RWPE2 (cell line): ENCODE measurements around the gene ITFG2.

ENCODE experiments used
- ATAC-seq: fragments of 200-7000 bp; cut with Tn5 transposase; 3 replicates; pipeline ENCODE4 v1.9.1; 2021; ENCODE audit warnings: low read depth
- DNase-seq: peaks from one replicate; pipeline ENCODE4 v3.0.0-alpha.2; 2020; ENCODE audit warnings: low spot score
- H3K27ac ChIP-seq: fragments of 450-650 bp; 2 replicates; pipeline ENCODE4 v1.5.1; 2017; ENCODE audit warnings: mild to moderate bottlenecking; ENCODE audit not compliant: poor library complexity, severe bottlenecking
- H3K27me3 ChIP-seq: fragments of 250-450 bp; sonication (Bioruptor Pico); 2 replicates; pipeline ENCODE4 v1.5.1; 2021; ENCODE audit warnings: mild to moderate bottlenecking, moderate library complexity; ENCODE audit not compliant: insufficient read depth, poor library complexity, severe bottlenecking
- H3K36me3 ChIP-seq: fragments of 250-450 bp; sonication (Bioruptor Pico); 2 replicates; pipeline ENCODE4 v1.5.1; 2020; ENCODE audit warnings: low read depth, mild to moderate bottlenecking, moderate library complexity
- H3K4me1 ChIP-seq: fragments of 250-450 bp; sonication (Bioruptor Pico); 2 replicates; pipeline ENCODE4 v1.5.1; 2021; ENCODE audit warnings: mild to moderate bottlenecking, moderate library complexity; ENCODE audit not compliant: insufficient read depth, poor library complexity, severe bottlenecking
- H3K4me3 ChIP-seq: fragments of 250-450 bp; sonication (Bioruptor Pico); 2 replicates; pipeline ENCODE4 v1.5.1; 2021; ENCODE audit warnings: mild to moderate bottlenecking, moderate library complexity; ENCODE audit not compliant: severe bottlenecking
- H3K9me3 ChIP-seq: fragments of 250-450 bp; sonication (Bioruptor Pico); 2 replicates; pipeline ENCODE4 v1.5.1; 2021; ENCODE audit warnings: mild to moderate bottlenecking, moderate library complexity; ENCODE audit not compliant: severe bottlenecking
- CTCF ChIP-seq: fragments of 450-650 bp; IDR thresholded peaks from one replicate; pipeline ENCODE4 v1.5.1; 2017; ENCODE audit warnings: mild to moderate bottlenecking, moderate library complexity; ENCODE audit not compliant: poor library complexity, severe bottlenecking

ITFG2 gene

GRCh38 chr12:2805143-2805520, 7.3 kb upstream of the ITFG2 start:
- Histone ChIP-seq H3K36me3 (peaks cover 60% of the 10 kb centered on the region), H3K4me3 (no peak overlapping the region), H3K4me1 (no peaks in the 10 kb centered on the region), H3K27me3 (no peaks in the 10 kb centered on the region), H3K9me3 (no peaks in the 10 kb centered on the region), H3K27ac (no peak overlapping the region)
- DNase-seq (no peak), ATAC-seq (no peak)
- TF ChIP-seq CTCF, result no peak

DNA sequence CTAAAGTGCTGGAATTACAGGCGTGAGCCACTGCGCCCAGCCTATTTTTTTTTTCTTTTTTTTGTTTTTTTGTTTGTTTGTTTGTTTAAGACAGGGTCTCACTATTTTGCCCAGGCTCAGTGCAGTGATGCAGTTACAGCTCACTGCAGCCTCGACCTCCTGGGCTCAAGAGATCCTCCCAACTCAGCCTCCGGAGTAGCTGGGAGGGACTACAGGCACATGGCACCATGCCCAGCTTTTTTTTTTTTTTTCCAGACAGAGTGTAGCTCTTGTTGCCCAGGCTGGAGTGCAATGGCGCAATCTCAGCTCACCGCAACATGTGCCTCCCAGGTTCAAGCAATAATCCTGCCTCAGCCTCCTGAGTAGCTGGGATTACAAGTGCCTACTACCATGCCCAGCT, 5.8 kb upstream of the ITFG2 start:
- TF ChIP-seq CTCF, result no peak

DNA sequence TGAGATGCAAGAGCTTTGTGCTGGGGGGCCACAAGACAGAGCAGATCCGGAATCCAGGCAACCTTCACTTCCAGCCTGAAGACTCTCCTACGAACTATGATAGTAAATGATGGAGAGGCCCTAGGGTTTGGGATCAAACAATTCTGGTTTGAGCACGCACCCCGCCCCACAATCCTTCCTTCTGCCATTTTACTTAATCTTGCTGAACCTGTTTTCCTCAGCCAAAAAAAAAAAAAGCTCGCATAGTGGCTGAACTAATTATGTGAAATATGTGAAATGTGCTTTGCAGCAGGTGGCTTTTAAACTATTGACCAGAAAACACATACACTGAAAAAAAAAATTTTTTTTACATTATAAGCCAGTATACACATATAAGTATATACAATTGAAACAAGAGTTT, 667 bp upstream of the ITFG2 start:
- Histone ChIP-seq H3K27me3 (no peaks in the 10 kb centered on the region), H3K27ac (peak overlapping the region; percentile 59), H3K4me1 (peaks cover 8% of the 10 kb centered on the region), H3K4me3 (peak overlapping the region; percentile 76), H3K36me3 (peaks cover 19% of the 10 kb centered on the region), H3K9me3 (no peaks in the 10 kb centered on the region)
- DNase-seq (no peak), ATAC-seq (no peak)
- TF ChIP-seq CTCF, result no peak

More for the DNA sequence above, 5.8 kb upstream of the ITFG2 start:
- DNase-seq (no peak), ATAC-seq (no peak)
- Histone ChIP-seq H3K9me3 (no peaks in the 10 kb centered on the region), H3K36me3 (peaks cover 44% of the 10 kb centered on the region), H3K27me3 (no peaks in the 10 kb centered on the region), H3K27ac (no peak overlapping the region), H3K4me3 (no peak overlapping the region), H3K4me1 (no peaks in the 10 kb centered on the region)

DNA sequence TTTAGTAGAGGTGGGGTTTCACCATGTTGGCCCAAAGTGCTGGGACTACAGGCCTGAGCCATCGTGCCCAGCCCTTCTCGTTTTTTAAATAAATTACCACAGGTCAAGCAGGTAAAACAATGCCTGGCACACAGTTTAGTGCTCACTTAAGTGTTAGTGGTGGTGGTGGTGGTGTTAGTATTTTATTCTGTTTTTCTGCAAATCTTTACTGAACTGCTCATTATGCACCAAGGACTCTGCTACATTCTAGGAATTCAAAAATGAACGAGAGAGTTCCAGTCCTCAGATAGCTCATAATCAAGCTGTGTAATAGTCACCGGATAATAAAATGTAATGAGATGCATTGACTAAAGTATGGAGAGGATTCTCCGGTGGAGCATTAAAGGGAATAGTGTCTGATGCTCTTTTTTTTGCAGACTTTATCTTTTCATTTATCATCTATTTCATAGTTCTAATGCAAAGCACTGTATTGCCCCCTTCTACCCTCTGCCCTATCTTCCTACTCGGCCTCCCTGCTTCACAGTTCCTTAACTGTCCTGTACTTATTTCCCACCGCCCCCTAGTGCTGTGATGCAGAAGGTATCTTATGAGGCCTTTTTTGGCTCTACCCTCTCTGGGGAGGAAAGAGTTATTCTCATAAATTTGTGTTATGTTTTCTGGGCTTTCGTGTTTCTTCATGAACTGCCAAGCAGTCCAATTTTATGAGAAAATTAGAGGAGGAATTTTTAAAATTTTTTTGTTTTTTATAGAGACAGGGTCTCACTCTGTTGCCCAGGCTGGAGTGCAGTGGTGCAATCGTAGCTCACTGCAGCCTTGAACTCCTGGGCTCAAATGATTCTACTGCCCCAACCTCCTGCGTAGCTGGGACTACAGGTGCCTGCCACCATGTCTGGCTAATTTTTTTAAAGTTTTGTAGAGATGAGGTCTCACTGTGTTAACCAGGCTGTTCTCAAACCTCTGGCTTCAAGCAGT, 1.0 kb downstream of the ITFG2 start:
- Histone ChIP-seq H3K36me3 (peaks cover 26% of the 10 kb centered on the region), H3K27ac (peak overlapping the region; percentile 59), H3K9me3 (no peaks in the 10 kb centered on the region), H3K4me3 (peak overlapping the region; percentile 76), H3K27me3 (no peaks in the 10 kb centered on the region), H3K4me1 (peaks cover 8% of the 10 kb centered on the region)
- peak; percentile 89 for TF ChIP-seq CTCF
- no peak for DNase-seq
- peak; percentile 51 for ATAC-seq

- Histone ChIP-seq H3K27ac (no peak overlapping the region), H3K36me3 (peaks cover 67% of the 10 kb centered on the region), H3K4me3 (no peak overlapping the region), H3K27me3 (no peaks in the 10 kb centered on the region), H3K4me1 (no peaks in the 10 kb centered on the region), H3K9me3 (no peaks in the 10 kb centered on the region)
- DNase-seq, result no peak
- no peak for TF ChIP-seq CTCF
- ATAC-seq, result no peak
These were observed 7.3 kb downstream of the ITFG2 start for GRCh38 chr12:2819810-2820209.
